Neural progenitor cell (in vitro differentiated cells): ENCODE data around the gene SLC25A45.
A peak's percentile ranks its signal among the peaks of the same experiment; 100 is the strongest.

ENCODE experiments used
- EZH2 ChIP-seq: fragments of 200-600 bp; sonication (generic); IDR thresholded peaks from 2 replicates; pipeline ENCODE4 v1.6.1; 2017; ENCODE audit warnings: antibody characterized with exemption, mild to moderate bottlenecking, moderate library complexity
- TF ChIP-seq, protein P1 (sequence below): fragments of 200-600 bp; sonication (generic); IDR thresholded peaks from 2 replicates; pipeline ENCODE4 v1.5.1; 2017; ENCODE audit warnings: antibody characterized with exemption, mild to moderate bottlenecking

- TF ChIP-seq EZH2 = peak; percentile 33
- TF ChIP-seq, protein P1, sequence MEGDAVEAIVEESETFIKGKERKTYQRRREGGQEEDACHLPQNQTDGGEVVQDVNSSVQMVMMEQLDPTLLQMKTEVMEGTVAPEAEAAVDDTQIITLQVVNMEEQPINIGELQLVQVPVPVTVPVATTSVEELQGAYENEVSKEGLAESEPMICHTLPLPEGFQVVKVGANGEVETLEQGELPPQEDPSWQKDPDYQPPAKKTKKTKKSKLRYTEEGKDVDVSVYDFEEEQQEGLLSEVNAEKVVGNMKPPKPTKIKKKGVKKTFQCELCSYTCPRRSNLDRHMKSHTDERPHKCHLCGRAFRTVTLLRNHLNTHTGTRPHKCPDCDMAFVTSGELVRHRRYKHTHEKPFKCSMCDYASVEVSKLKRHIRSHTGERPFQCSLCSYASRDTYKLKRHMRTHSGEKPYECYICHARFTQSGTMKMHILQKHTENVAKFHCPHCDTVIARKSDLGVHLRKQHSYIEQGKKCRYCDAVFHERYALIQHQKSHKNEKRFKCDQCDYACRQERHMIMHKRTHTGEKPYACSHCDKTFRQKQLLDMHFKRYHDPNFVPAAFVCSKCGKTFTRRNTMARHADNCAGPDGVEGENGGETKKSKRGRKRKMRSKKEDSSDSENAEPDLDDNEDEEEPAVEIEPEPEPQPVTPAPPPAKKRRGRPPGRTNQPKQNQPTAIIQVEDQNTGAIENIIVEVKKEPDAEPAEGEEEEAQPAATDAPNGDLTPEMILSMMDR = no peak
Measured at GRCh38 chr11:65355776-65356393, 26.6 kb downstream of the SLC25A45 start.
